Suprapubic skin (tissue), 4 donors: ENCODE results near the gene MOB4. TPM values are rescaled to one million over a fixed set of nuclear protein-coding genes. Genes with fewer than 3 reads are reported as not detected.
"Not testable (repeated sequence)": the region's sequence is repeated elsewhere in the genome, so short reads cannot be mapped to it uniquely, and the experiment has no call there.

Experiments used
- DNase-seq, 2 donors: peaks; one replicate each; pipeline ENCODE4 v3.0.0-alpha.2; 2019; ENCODE audit warnings: low spot score in 2 of 2
- H3K27ac ChIP-seq: fragments of 200-600 bp; sonication (generic); one replicate; pipeline ENCODE4 v1.5.1; 2019
- H3K27me3 ChIP-seq: fragments of 200-600 bp; sonication (generic); one replicate; pipeline ENCODE4 v1.5.1; 2019
- H3K36me3 ChIP-seq: fragments of 200-600 bp; sonication (generic); one replicate; pipeline ENCODE4 v1.5.1; 2019
- H3K4me1 ChIP-seq: fragments of 200-600 bp; sonication (generic); one replicate; pipeline ENCODE4 v1.5.1; 2019
- H3K4me3 ChIP-seq: fragments of 200-600 bp; sonication (generic); one replicate; pipeline ENCODE4 v1.5.1; 2019; ENCODE audit warnings: mild to moderate bottlenecking
- H3K9me3 ChIP-seq: fragments of 200-600 bp; sonication (generic); one replicate; pipeline ENCODE4 v1.5.1; 2019
- CTCF ChIP-seq, 2 donors: fragments of 200-600 bp in 1 of 2; fragments of 450-650 bp in 1 of 2; sonication (generic) in 1 of 2; IDR thresholded peaks; one replicate each; pipeline ENCODE4 v1.5.1; 2016 to 2019; ENCODE audit warnings: antibody characterized with exemption in 2 of 2, mild to moderate bottlenecking in 1 of 2, moderate library complexity in 1 of 2
- EP300 ChIP-seq: sonication (generic); formaldehyde crosslinking; IDR thresholded peaks from one replicate; pipeline ENCODE4 v1.6.1; 2017; ENCODE audit warnings: antibody characterized with exemption
- POLR2A ChIP-seq, 2 donors: fragments of 450-650 bp; IDR thresholded peaks; one replicate each; pipeline ENCODE4 v1.6.1; 2017; ENCODE audit warnings: antibody characterized with exemption in 2 of 2, mild to moderate bottlenecking in 2 of 2, moderate library complexity in 2 of 2
- POLR2AphosphoS5 ChIP-seq, 3 donors: sonication (generic); formaldehyde crosslinking; IDR thresholded peaks; one replicate each; pipeline ENCODE4 v1.6.1; 2017; ENCODE audit warnings: antibody characterized with exemption in 3 of 3
- WGBS: methylation state at CpG from one replicate; pipeline ENCODE4 v1.1.5; 2018; 5-methylcytosine and 5-hydroxymethylcytosine counted together
- total RNA-seq, 4 donors: library from RNA; depleted of rRNA; stranded (reverse); fragments of >200 nt; gene quantifications; one replicate each; pipeline ENCODE4 v1.1.0, GENCODE V29; 2016

Gene MOB4
- total RNA-seq, 4 donors from 2014 or later = 17.8 to 30.4 (median 22.6) TPM

GRCh38 chr2:197538412-197538811 is 22.5 kb downstream of the MOB4 start:
- H3K27me3 ChIP-seq = no peaks in the 10 kb centered on the region
- no peak for DNase-seq
- 72% methylated on average over 2 of the region's 2 CpGs for WGBS
- TF ChIP-seq EP300 (no peak), POLR2A (IDR thresholded peaks at IDR 0.05) (no peak), POLR2AphosphoS5 (IDR thresholded peaks at IDR 0.05) (no peak), CTCF (IDR thresholded peaks at IDR 0.05) (no peak)
- no peak overlapping the region for H3K27ac ChIP-seq
- H3K9me3 ChIP-seq = no peaks in the 10 kb centered on the region
- peaks cover 55% of the 10 kb centered on the region for H3K36me3 ChIP-seq
- no peak overlapping the region for H3K4me3 ChIP-seq
- no peaks in the 10 kb centered on the region for H3K4me1 ChIP-seq

GRCh38 chr2:197539734-197540133 is 23.9 kb downstream of the MOB4 start:
- H3K36me3 ChIP-seq = peaks cover 68% of the 10 kb centered on the region
- H3K27ac ChIP-seq = no peak overlapping the region
- no peaks in the 10 kb centered on the region for H3K4me1 ChIP-seq
- no peak for DNase-seq
- no peaks in the 10 kb centered on the region for H3K27me3 ChIP-seq
- TF ChIP-seq CTCF (IDR thresholded peaks at IDR 0.05) (no peak), EP300 (no peak), POLR2A (IDR thresholded peaks at IDR 0.05) (no peak), POLR2AphosphoS5 (IDR thresholded peaks at IDR 0.05) (no peak)
- no peaks in the 10 kb centered on the region for H3K9me3 ChIP-seq
- H3K4me3 ChIP-seq = no peak overlapping the region
- WGBS = 76% methylated on average over 1 of the region's 1 CpG

- Histone ChIP-seq H3K4me3 (no peak overlapping the region), H3K27ac (no peak overlapping the region), H3K27me3 (no peaks in the 10 kb centered on the region), H3K36me3 (peaks cover 63% of the 10 kb centered on the region), H3K9me3 (no peaks in the 10 kb centered on the region), H3K4me1 (no peaks in the 10 kb centered on the region)
- TF ChIP-seq EP300 (no peak), POLR2A (IDR thresholded peaks at IDR 0.05) (no peak), POLR2AphosphoS5 (IDR thresholded peaks at IDR 0.05) (no peak)
- WGBS = 95% methylated on average over 3 of the region's 3 CpGs
- no peak for DNase-seq
These were observed 27.3 kb downstream of the MOB4 start for GRCh38 chr2:197543206-197543605.

- 90% methylated on average over 5 of the region's 5 CpGs for WGBS
- Histone ChIP-seq H3K4me1 (no peaks in the 10 kb centered on the region), H3K36me3 (peaks cover 79% of the 10 kb centered on the region), H3K4me3 (no peak overlapping the region), H3K27me3 (no peaks in the 10 kb centered on the region), H3K9me3 (no peaks in the 10 kb centered on the region), H3K27ac (no peak overlapping the region)
- TF ChIP-seq CTCF (IDR thresholded peaks at IDR 0.05) (no peak), POLR2A (IDR thresholded peaks at IDR 0.05) (no peak), EP300 (no peak), POLR2AphosphoS5 (IDR thresholded peaks at IDR 0.05) (no peak)
- no peak for DNase-seq
These were observed 31.5 kb downstream of the MOB4 start for GRCh38 chr2:197547163-197547900.

- H3K27me3 ChIP-seq = no peaks in the 10 kb centered on the region
- peaks cover 75% of the 10 kb centered on the region for H3K36me3 ChIP-seq
- TF ChIP-seq CTCF (IDR thresholded peaks at IDR 0.05) (no peak), POLR2A (IDR thresholded peaks at IDR 0.05) (no peak), POLR2AphosphoS5 (IDR thresholded peaks at IDR 0.05) (no peak), EP300 (no peak)
- no peak overlapping the region for H3K4me3 ChIP-seq
- no peak for DNase-seq
- H3K4me1 ChIP-seq = no peaks in the 10 kb centered on the region
- whole genome bisulfite sequencing = 84% methylated on average over 5 of the region's 5 CpGs
- H3K9me3 ChIP-seq = no peaks in the 10 kb centered on the region
- H3K27ac ChIP-seq = no peak overlapping the region
These were observed 32.7 kb downstream of the MOB4 start for GRCh38 chr2:197548582-197548981.

- not testable (repeated sequence) for H3K9me3 ChIP-seq, H3K4me3 ChIP-seq, DNase-seq, H3K27ac ChIP-seq, H3K27me3 ChIP-seq, H3K4me1 ChIP-seq
- peaks cover 60% of the 10 kb centered on the region for H3K36me3 ChIP-seq
- WGBS = 87% methylated on average over 2 of the region's 2 CpGs
These were observed 35.4 kb downstream of the MOB4 start for GRCh38 chr2:197551260-197551659.
